A204.1 (cell line): ENCODE results near the gene FOXL3.

Experiments used
- FAIRE-seq: peaks from 2 replicates; lab custom pipeline; 2012; peaks lifted over from hg19 to GRCh38; lab: Jason Lieb, UNC

Gene FOXL3

DNA sequence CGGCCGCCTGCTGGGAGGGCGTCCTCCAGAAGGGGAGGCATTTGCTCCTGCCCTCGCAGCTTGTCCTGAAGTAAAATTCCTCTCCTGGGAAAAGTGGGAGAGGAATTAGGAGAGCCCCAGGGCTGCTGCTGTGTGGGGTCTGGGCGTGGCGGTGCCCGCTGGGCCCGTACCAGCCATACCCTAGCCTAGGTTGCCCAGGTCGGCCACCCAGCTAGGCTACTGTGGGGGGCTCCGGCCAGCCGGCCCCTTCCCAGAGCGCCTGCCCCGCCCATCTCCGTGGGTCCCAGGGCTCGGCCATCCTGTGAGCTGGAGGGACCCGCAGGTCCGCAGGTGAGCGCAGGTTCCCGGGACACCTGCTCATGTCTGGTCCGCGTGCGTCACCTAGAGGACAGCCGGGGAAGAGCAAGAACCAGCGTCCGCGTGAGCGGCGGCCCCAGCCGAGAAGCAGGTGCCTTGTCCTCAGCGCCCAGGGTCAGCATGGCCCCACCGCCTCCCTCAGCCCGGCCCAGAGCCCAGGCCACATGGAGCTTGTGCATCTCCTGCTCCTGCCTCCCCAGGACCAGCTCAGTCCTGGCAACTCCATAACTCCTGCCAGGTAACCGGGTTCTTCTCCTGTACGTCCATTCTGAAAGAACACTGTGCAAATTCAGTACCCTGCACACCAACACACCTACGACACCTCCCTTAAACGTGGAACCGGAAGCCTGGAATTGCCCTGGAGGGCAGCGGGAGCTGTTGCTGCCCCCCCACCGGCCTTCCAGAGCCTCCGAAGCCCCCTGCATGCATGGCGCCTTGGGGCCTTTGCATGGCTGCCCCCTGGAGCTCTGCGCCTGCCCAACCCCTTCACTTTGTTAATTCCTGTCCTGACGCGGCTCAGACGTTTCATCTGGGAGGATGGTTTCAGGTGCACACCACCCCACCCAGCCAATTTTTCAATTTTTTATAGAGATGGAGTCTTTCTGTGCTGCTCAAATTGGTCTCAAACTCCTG is 22.8 kb upstream of the FOXL3 start:
- no peak for FAIRE-seq

DNA sequence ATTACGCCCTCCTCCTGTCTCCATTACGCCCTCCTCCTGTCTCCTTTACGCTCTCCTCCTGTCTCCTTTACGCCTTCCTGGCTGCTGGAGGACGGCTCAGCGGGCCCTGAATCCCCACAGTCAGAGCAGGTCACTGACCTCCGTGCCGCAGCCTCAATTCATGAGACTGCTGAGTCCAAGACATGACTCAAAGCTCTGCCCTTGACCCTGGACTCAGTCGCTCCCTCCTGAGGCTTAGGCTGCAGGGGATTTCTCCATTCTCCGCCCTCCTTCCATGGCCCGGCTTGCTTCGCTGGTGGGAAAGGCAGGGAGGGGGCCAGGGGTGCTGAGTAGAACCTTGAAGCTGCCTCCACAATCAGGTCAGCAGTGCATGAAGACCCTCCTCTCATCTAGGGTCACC is 21.0 kb upstream of the FOXL3 start:
- no peak for FAIRE-seq

- FAIRE-seq, result no peak
These were observed 20.2 kb upstream of the FOXL3 start for GRCh38 chr7:269721-270120.

DNA sequence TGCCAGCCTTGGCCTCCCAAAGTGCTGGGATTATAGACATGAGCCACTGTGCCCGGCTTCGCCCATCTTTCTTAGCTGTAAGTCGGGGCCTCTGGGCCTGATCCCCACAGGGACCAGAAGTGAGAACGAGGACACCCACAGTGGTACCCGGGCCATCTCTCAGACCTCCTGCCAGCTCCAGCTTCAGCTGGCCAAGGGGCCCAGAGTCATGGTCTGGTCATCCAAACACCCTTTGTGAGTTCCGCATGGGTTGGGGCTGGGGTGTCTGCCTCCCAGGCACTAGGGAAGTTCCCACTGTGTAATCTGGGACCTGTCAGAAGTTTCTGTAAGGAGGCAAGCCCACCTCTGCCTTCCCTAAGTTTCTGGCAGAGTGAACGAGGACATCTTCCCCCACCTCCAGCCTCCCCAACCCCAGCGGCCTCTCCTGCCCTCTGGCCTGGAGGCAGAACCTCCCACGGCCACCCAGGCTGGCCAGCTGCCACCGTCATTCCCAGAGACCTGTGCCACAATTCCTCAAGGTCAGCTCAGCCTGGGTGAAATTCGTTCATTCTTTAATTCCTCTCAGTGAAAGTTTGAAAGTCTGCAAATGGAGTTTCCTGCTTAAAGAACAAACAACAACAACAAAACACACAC is 19.5 kb upstream of the FOXL3 start:
- no peak for FAIRE-seq

- FAIRE-seq, result no peak
These were observed 18.5 kb upstream of the FOXL3 start for GRCh38 chr7:271266-272107.

GRCh38 chr7:272108-272615 is 17.8 kb upstream of the FOXL3 start:
- no peak for FAIRE-seq

GRCh38 chr7:272631-273030 is 17.3 kb upstream of the FOXL3 start:
- FAIRE-seq, result no peak

DNA sequence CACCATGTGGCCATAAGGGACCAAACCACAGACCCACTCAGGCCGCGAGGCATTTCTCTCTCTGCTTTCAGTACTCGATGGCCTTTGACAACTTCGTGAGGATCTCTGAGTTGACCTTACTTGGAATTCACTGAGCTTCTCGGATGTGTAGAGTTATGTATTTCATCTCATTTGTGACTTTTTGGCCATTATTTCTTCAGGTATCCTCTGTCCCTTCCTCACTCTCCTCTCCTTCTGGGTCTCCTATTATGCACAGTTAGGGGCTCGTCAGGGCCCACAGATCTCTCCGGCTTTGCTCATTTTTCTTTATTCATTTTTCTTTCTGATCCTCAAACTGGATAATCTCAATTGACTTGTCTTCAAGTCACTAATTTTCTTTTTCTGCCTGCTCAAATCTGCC is 16.6 kb upstream of the FOXL3 start:
- FAIRE-seq, result no peak

DNA sequence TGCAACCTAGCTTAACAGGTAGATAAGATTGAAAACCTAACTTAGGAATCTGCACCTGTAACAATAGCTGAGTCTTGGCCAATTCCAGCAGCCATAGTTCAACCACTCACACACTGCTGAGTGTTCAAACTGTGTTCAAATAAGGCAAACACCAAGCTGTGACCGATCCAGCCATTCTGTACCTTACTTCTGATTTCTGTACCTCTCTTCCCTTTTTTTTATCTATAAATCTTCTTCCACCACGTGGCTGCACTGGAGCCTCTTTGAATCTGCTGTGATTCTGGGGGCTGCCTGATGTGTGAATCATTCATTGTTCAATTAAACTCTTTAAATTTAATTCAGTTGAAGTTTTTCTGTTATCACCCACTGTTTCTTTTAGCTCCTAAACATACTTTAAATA is 15.7 kb upstream of the FOXL3 start:
- no peak for FAIRE-seq

- FAIRE-seq, result no peak
These were observed 13.6 kb upstream of the FOXL3 start for GRCh38 chr7:276230-276835.

- no peak for FAIRE-seq
These were observed 12.7 kb upstream of the FOXL3 start for GRCh38 chr7:277228-277627.

DNA sequence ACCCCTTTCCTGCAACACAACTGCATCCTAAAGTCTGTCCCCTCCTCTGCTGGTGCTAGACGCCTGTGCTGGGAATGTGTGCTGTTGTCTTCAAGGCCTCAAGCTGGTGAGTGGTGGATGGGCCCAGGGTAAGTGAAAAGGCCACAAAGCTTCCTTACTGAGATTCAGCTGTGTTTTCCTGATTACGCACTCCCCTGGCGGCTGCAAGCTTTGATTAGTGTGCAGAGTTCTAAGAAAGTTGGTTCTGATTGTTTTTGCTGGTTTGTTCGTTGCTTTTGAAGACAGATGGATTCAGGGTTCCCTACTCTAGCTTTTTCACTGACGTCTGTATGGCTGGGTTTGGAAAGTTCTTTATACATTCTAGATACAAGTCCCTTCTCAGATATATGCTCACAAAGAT is 11.9 kb upstream of the FOXL3 start:
- no peak for FAIRE-seq

DNA sequence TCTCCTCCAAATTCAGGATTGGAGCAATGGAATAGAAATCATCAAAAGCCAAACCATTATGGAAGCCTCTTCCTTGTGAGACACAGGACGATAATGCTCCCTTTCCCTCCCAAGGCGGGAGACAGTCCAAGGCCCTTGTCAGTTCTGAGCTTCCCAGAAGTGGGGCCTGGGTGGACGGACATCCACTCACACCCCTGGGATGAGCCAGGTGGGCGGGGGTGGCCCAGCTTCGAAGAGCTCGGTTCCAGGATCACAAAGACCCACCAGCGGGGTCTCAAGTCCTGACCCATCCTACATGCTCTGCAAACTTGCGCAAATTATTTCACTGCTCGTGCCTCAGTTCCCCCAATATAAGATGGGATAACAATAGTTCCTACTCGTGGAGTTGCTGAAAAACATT is 10.1 kb upstream of the FOXL3 start:
- no peak for FAIRE-seq

- FAIRE-seq, result no peak
These were observed 9.5 kb upstream of the FOXL3 start for GRCh38 chr7:280461-280860.

- no peak for FAIRE-seq
These were observed 8.3 kb upstream of the FOXL3 start for GRCh38 chr7:281637-282036.

- no peak for FAIRE-seq
These were observed 7.3 kb upstream of the FOXL3 start for GRCh38 chr7:282621-283020.

- no peak for FAIRE-seq
These were observed 4.9 kb upstream of the FOXL3 start for GRCh38 chr7:284762-285722.

GRCh38 chr7:285731-286130 is 4.2 kb upstream of the FOXL3 start:
- no peak for FAIRE-seq

DNA sequence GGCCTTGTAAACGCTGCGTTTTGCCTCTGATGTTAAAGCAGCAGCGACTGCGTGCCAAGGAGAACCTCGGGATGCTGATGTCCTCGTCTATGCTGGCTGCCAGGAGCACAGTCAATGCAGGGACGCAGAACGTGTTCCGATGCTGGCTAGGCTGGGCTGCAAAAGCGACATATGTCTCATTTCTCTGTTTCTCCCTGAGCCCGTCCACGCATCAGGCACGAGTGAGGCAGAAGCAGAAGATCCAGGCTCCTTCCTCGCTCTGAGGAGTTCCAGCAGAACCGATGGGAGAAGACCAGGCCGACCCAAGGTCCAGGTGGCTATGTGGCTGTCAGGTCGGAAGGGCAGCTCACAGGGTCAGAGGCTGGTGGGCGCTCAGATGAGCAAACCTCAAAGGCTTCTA is 3.7 kb upstream of the FOXL3 start:
- FAIRE-seq, result no peak

DNA sequence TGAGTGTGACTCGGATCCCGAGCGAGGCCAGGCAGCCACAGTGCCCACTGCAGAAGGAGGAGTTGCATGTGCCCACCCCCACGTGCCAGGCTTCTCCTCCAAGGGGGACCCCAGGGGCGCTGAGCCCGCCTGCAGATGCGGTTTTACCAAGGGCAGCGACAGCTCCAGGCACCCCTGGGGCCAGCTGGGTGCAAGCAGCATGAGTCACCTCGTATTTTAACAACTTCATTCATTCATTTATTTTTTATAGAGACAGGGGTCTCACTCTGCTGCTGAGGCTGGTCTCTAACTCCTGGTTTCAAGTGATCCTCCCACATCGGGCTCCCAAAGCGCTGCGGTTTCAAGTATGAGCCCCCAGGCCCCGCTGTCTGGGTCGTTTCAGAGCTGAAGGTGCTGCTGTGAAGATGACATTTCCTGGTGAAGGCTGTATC is 1.3 kb upstream of the FOXL3 start:
- FAIRE-seq, result no peak

GRCh38 chr7:289209-289755 is 688 bp upstream of the FOXL3 start:
- no peak for FAIRE-seq
